GM21576 (cell line): ENCODE results near the gene MCU.

Experiments
- ATAC-seq: cut with Tn5 transposase; IDR thresholded peaks from one replicate; pipeline ENCODE4 v1.9.1; 2021; ENCODE audit warnings: mild to moderate bottlenecking, moderate library complexity; ENCODE audit not compliant: unreplicated experiment

The MCU gene

DNA sequence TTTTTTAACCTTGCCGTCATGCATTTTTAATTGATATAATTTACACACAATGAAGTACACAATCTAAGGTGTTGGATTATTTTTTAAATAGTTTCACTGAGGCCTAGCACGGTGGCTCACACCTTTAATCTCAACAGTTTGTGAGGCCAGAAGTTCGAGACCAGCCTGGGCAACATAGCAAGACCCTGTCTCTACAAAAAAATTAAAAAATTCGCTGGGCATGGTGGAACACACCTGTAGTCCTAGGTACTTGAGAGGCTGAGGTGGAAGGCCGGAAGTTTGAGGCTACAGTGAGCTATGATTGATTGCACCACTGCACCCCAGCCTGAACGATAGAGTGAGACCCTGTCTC lies 108.8 kb downstream of the MCU start:
- no peak for ATAC-seq

DNA sequence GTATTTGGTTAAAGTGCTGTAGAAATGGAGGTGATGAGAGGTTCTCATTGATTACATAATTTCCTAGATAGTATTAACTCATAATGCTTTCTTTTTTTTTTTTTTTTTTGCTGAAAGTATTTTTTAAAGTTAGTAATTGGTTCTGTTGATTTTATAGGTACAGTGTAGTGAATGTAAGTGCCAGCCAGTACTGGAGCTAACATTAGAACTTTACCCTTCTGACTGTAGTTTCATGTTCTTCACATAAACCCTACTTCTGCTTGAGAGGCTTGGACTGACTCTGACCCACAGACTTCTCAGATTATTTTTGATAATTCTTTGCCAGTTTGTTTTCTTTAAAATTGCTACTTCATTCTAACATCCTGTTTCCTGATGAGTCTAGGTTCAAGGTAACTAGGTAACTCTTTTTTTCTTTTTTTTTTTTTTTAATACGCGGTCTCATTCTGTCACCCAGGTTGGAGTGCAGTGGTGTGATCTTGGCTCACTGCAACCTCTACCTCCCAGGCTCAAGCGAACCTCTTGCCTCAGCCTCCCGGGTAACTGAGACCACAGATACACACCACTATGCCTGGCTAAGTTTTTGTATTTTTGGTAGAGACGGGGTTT lies 109.4 kb downstream of the MCU start:
- ATAC-seq: no peak

DNA sequence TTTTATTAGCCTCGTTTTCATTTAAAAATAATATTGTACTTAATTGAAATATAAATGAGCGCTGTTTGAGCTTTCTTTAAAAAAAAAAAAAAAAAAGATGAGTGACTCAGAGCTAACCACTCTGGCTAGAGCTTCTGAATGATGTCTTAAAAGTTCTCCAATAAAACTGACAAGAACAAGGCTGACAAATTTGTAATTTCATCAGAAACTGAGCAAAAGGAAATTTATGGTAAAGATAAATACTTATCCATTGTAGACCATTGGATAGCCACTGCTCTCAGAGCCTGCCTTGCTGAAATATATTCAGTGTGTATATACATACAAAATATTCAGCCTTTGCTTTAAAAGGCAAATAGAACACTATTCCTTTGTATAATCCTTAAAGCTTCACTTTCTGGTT lies 110.4 kb downstream of the MCU start:
- ATAC-seq: no peak

DNA sequence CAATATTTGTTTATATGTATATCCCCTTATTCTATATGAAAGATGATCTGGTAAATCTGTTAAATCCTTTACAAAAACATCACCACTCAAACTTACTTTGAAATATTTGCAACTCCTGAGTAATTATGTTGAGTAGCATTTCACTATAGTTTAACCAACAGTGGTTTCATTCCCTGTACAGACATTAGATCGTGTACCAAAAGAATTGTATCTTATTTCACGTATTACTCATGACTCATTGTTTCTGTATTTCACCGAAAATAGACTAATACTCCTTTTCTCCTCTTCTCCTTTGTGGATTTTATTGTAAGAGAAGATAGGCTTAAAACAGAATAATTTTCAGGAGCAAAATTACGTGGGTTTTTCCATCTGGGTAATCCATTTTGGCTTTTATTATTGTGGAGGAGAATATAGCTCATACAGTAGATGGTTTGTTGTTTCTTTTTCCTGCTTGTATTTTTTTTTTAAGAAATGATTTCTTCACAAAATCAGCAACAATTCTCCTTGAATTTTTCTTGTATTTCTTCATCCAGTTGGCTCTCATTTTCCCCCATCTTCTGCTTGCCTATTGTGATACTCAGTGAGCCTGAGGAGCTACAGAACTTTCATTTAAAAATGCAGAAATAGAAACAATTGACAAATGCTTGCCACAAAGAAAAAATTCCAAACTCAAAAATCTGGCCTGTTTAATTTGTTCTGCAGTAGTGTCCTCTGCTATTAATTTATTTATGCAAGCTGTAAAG lies 111.0 kb downstream of the MCU start:
- ATAC-seq: no peak

DNA sequence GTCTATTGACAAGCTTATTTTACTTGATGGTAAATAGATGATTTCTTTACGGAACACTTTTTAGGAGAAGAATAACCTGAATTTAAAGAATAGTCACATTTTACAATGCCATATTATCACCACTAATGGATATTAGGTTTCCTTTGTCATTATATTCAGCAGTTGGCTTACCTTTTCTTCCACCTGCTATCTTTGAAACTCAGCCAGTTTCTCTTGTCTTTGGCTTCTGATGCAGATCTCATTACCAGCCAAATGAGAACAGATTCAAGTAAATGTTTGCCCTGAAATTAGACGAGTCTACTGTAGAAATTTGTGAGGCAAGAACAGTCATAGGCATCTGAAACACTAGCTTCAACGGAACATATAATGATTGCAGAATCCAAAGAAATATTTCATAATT lies 116.1 kb downstream of the MCU start:
- ATAC-seq: no peak

GRCh38 chr10:72809006-72809405 lies 117.1 kb downstream of the MCU start:
- ATAC-seq: no peak

DNA sequence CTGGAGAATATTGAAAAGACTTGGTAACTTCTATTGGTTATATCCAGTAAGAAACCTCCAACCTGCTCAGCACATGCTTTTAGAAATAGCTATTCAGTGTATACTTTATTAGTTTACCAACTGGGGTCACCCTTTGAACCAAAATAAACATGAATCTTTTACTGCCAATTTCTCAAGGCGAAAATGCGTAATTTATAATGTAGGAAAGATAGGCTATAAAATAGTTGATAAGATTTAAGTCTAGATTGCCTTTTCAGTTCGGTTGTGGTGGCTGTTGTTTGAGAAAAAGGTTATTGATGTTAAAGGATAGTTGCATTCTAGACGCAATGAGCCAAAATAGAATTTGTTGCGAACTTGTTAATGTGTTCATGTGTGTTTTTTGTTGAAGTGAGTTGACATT lies 119.0 kb downstream of the MCU start:
- no peak for ATAC-seq

GRCh38 chr10:72812415-72812752 lies 120.4 kb downstream of the MCU start:
- no peak for ATAC-seq

DNA sequence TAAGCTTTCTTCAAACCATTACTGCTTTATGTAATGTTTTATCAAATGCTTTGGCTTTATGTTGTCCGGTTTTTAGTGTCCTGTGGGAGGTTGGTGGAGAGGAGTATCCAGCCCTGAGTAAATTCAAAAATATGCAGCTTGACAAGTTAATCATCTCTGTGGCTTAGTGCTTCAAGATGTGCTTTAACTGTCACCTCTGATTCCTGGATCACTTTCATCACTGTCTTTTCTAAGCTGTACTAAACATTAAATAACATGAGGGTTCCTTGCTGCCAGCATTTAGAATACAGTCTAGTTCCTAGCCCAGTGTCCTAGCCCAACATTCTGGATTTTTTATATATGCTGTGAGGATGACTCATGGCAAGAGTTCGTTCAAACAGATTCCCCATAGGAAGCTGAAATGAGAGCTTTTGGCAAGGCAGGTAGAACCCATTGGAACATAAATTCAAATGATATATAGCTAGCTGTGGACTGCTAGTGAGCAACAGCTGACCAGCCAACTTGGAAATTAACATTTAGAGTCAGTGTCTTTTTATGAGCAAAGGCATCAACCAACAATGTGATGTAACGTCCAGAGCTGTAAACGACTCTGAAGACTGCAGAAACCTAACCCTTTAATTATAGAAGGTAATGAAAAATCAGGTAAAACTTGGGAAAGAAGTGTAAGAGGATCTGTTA lies 120.9 kb downstream of the MCU start:
- ATAC-seq: no peak

GRCh38 chr10:72814099-72814790 lies 122.3 kb downstream of the MCU start:
- ATAC-seq: no peak

GRCh38 chr10:72816565-72816964 lies 124.6 kb downstream of the MCU start:
- ATAC-seq: no peak

DNA sequence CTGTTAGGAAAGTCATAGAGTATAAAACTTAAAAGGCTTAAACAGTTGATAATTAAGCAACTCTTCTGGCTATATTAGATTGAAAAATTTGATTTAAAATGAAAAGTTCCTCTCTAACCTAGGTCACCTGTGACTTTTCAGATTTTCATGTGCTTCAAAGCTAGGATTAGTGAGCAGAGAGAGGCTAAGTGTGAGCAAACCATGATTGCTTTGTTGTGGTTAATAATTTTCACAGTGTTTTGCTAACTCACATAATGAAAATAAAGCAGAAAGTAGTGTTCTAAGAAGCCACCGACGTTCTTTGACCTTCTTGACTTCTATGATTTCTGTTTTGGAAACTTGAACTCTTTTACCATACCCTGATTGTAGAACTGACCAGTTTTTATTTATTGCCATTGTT lies 126.1 kb downstream of the MCU start:
- no peak for ATAC-seq

DNA sequence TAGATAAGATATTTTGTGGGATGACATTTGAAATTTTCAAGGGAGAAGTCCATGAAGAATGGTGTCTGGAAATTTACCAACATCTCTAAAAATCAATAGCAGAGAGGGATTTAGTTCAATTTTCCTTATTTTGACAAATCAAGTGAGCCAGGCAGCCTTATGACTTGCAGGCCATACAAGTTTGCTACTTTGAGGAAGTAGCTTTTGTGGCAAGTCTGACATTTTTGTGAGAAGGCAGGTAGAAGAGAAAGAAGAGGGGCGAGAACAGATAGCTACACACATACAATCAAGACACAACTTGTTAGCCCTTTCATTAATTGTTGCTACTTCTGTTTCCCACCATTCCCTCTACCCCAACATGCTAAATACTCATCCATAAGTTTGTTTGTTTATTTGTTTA lies 127.1 kb downstream of the MCU start:
- ATAC-seq: no peak

- no peak for ATAC-seq
These were observed 129.7 kb downstream of the MCU start for GRCh38 chr10:72821606-72822005.

GRCh38 chr10:72822342-72822986 lies 130.5 kb downstream of the MCU start:
- ATAC-seq: no peak

GRCh38 chr10:72825163-72825562 lies 133.2 kb downstream of the MCU start:
- ATAC-seq: no peak

GRCh38 chr10:72826346-72826745 lies 134.4 kb downstream of the MCU start:
- ATAC-seq: no peak

DNA sequence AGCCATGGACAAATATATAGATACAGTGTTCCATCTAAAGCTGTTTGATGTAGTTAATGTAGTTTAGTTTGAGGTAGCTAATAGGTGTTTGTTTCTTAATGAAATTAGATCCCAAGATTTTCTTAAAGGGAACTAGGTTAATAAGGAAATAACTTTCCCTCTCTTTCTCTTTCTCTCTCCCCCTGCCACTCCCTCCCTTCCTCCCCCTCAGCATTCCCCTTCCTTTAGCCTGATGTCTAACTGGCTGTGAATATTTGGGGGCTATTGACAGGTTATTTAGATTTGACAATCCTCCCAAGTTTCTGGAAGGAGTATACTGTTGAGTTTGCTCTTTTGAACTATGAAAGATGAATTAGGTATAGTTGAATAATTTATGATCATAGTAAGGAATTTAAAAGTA lies 136.4 kb downstream of the MCU start:
- no peak for ATAC-seq

GRCh38 chr10:72830625-72831024 lies 138.7 kb downstream of the MCU start:
- no peak for ATAC-seq

GRCh38 chr10:72831696-72832409 lies 139.9 kb downstream of the MCU start:
- no peak for ATAC-seq

- no peak for ATAC-seq
These were observed 140.8 kb downstream of the MCU start for GRCh38 chr10:72832701-72833100.
